GM18868 (cell line): ENCODE data around the gene CD72.
"Not testable (repeated sequence)": the region's sequence is repeated elsewhere in the genome, so short reads cannot be mapped to it uniquely, and the experiment has no call there.

Experiments
- ATAC-seq: cut with Tn5 transposase; IDR thresholded peaks from one replicate; pipeline ENCODE4 v1.9.1; 2021; ENCODE audit warnings: mild to moderate bottlenecking, moderate library complexity; ENCODE audit not compliant: unreplicated experiment

CD72 gene

DNA sequence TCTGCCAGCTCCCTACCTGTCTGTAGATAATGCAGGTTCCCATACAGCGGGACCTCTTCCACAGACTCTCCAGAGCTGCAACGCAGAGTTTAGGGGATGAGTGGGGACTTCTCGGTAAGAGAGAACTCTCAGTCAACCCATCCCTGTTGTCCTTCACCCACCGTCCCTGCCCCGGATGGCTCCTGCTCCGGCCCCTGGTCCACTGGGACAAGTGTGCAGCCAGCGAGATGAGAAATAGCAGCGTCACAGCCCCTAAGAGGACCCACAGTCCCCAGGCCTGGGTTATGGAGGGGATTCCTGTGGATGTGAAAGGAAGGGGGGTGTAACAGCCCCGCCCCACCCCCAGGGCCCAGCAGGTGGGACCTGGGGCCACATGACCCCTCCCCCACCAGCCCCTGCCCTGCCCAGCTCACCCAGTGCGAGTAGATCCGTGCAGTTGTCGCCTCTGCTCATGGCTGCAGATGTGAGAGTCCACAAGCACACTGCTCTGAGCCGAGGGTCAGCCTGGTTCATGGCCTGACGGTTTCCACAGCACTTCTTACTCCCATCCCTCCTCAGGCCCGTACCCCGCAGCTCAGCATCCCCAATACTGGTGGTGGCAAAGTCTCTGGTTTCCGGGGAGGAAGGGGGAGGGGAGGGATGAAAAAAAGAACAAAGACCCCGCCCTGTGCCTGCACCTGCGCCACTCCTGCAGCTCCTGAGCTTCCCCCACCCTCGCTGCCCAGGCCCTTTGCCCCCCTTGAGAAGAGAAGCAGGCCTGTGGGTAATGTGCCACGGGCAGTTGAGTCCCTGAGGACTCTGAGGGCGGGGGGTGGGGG, 32.3 kb upstream of the CD72 start, which contains the start of gene SIT1:
SIT1 (minus strand) TSS at position 591 of the 818 bp plus-strand sequence; CDS start at position 513, 78 bp downstream.
- no peak for ATAC-seq

DNA sequence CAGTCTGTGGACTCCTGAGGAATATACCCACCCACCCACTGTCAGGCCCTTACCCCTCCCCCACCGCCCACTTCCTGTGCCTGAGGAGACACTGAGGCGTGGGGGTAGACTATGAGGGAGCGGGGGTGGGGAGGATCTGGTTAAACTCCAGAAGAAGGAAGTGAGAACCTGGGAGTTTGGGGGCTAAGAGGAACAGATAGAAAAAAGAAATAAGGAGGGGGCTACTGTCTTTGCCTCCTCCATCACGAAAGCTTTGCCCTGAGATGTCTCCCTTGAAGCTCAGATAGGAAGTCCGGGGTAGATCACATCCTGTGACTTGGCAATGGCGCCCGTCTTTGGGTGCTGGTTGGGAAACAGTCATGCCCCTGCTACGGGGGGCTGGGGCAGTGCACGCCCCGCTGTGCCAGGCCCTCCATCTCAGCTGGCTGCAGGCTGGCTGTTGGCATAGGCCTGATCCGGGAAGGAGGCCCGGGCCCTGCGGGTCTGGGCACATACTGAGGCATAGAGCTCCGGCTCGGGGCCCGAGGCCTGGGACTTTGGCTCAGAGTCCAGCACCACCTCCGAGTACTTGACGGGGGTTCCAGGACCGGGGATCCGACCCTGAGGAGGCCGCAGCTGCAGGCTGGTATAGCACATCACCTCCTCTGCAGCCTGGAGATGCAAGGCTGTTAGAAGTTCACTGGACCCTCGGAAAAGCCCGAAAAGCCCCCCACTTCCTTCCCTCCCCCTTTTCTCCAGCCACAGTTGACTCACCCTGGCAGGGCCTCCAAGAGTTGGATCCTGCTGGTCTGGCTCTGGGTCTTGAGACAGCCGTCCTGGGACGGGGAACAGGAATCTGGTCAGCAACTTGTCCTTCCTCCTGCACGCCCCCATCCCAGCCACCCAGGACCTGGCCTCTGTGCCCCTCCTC, 31.5 kb upstream of the CD72 start:
- no peak for ATAC-seq

DNA sequence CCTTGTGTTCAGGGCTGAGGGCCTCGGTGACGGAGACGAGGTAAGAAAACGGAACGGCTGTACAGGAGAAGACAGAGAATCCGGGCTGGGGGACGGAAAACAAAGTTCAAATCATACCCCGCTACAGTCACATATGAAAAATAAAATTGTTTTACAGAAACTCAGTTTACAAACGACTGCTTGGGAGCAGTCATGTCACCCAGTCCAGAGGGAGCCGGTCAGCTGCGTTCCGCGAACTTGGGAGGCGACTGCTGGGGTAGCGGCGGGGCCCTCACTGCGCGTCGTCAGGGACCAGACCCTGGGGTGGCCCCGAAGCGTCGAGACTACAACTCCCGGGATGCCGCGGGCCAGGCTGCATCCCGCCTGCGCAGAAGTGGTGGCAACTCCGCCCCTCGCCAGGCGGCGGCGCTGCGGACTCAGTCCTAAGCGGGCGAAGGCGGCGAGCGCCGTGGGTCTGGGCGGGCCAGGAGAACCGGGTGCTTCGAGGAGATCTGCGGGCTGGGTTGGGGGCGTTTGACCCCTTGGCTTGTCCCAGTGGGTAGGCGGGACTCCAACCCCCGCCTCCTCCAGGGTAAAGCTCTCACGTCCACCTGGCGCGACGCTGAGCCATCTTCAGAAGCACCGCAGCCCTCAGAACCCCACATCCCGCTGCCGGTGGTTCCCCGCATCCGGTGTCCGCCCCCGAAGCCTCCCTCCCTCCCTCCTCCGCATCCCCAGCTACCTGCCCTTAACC, 28.5 kb upstream of the CD72 start:
- peak; percentile 78 for ATAC-seq

DNA sequence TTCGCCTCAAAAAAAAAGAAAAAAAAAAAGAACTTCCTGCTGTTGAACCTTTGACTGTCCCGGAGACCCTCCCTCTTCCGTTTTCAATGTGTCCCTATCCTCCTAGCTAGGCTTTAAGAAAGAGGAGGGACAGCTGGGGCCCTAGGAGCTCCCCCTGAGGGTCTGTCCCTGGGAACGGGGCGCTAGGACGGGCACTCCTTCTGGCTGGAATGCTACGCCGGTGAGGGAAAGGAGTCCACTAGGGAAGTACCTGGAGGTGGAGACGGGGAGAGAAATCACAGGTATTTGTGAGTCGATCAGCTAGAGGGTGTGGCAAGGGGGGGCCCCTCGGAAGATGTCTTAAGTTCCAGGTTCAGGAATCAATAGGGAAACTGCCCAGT, 27.9 kb upstream of the CD72 start:
- no peak for ATAC-seq

DNA sequence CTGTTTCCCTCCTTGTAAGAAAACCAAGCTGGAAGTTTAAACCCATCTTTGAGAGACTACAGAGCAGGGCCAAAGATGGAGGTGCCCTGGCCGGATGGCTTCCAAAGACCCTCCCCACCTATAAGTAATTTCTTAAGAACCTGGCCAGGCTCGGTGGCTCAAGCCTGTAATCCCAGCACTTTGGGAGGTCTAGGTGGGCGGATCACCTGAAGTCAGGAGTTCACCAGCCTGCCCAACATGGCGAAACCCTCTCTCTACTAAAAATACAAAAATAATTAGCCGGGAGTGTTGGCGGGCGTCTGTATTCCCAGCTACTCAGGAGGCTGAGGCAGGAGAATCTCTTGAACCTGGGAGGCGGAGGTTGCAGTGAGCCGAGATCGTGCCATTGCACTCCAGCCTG, 27.5 kb upstream of the CD72 start:
- ATAC-seq = not testable (repeated sequence)

DNA sequence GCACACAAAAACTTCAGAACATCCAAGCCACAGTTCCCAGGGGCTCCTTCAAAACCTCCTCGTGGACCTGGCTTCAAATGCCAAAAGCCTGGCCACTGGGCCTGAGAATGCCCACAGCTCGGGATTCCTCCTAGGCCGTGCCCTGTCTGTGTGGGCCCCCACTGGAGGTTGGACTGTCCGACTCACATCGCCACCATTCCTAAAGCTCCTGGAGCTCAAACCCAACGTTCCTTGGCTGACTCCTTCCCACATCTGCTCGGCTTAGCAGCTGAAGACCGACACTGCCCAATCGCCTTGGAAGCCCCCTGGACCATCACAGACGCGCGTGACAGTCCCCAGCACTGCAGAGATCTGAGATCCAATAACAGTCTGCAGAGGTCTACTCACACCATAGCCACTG, 24.8 kb upstream of the CD72 start:
- ATAC-seq = no peak

DNA sequence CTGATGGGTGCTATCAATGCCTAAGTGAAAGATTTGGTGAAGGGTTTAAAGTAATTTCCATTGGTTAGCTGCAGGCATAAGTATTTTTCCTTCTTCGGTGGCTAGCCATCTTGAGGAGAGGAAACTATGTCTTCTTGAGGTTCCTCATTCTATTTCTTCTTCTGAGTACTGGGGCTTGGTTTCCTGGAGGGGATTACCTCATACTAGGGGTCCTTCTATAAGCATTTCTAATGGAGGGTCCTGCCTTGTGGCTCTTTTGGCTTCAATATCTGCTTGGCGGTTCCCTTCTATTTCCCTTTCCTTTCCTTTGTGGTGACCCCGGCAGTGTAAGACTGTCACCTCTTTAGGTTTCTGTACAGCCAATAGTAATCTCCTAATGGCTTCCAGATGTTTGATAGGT, 23.3 kb upstream of the CD72 start:
- ATAC-seq = not testable (repeated sequence)

DNA sequence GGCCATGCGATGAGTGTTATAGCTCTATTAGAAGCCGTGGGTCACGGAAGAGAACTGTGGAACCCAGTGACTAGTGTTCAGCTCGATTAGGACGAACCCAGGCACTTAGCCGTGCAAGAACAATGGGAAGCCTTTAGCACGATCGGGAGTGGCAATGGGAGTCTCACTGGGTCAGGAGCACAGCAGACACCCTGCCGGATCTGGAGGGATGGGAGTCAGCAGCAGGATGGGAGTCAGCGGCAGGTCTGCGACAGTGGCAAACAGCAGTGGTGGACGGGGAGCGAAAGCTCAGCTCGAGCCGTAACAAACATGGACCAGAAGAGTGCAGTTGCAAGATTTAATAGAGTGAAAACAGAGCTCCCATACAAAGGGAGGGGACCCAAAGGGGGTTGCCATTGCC, 22.2 kb upstream of the CD72 start:
- not testable (repeated sequence) for ATAC-seq

DNA sequence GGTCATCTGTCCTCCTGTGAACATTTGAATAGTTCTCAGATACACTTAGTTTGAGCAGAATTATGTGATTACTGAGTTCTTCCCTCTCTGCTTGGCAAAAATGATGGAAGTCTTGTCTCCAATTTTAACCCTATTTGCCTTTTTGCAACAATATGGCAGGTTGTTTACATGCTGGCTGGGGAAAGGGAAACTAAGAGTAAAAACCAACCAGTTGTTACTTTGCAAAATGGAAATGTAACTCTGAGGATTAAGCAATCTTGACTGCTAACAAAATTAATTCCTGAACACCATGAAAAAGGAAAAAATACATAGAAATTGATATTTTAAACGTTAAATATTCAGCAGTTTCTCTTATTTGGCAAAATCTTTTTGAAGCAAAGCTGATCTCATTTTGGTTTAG, 21.4 kb upstream of the CD72 start:
- ATAC-seq = no peak

DNA sequence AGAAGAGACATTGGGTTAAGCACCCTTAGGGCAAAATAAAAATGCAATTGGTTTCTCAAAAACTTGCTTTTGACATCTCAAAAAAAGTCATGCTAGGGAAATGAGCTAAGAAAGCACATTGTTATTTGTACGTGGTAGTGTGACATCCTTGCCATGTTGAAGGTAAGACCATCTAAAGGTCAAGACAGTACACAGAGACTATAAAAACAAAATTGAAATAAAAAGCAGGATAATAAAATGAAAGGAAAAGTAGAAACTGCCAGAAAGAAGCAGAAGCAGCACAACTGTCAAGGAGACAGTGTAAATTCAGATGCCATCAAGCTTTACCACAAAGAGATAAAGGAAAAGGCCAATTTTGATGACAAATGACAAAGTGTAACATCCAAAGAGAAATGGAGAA, 21.0 kb upstream of the CD72 start:
- ATAC-seq = not testable (repeated sequence)

DNA sequence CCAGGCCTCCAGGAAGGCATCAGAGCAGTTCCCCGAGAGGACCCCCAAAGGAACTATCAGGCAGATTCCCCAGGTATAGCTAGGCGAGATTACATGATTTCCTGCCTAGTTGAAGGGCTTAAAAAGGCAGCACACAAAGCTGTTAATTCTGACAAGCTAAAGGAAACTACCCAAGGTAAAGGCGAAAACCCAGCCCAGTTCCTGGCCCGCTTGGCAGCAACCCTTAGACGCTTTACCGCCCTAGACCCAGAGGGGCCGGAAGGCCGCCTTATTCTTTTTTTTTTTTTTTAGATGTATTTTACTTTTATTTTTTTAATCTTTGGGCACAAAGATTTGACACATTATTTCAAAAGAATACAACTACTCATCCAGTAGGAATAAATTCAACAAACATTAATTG, 20.5 kb upstream of the CD72 start:
- not testable (repeated sequence) for ATAC-seq

DNA sequence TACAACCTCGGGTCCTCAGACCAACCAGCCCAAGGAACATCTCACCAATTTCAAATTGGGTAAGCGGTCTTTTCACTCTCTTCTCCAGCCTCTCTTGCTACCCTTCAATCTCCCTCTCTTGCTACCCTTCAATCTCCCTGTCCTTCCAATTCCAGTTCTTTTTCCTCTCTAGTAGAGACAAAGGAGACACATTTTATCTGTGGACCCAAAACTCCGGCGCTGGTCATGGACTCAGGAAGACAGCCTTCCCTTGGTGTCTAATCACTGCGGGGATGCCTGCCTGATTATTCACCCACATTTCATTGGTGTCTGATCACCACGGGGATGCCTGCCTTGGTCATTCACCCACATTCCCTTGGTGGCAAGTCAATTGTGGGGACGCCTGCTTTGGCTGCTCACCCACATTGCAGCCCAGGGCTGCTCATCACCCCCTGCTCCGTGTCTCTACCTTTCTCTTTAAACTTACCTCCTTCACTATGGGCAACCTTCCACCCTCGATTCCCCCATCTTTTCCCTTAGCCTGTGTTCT, 19.3 kb upstream of the CD72 start:
- not testable (repeated sequence) for ATAC-seq

DNA sequence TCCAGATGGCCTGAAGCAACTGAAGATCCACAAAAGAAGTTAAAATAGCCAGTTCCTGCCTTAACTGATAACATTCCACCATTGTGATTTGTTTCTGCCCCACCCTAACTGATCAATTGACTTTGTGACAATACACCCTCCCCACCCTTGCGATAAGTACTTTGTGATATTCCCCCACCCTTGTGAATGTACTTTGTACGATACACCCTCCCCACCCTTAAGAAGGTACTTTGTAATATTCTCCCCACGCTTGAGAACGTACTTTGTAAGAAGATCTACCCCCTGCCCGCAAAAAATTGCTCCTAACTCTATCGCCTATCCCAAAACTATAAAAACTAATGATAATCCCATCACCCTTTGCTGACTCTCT, 18.6 kb upstream of the CD72 start:
- ATAC-seq = not testable (repeated sequence)

DNA sequence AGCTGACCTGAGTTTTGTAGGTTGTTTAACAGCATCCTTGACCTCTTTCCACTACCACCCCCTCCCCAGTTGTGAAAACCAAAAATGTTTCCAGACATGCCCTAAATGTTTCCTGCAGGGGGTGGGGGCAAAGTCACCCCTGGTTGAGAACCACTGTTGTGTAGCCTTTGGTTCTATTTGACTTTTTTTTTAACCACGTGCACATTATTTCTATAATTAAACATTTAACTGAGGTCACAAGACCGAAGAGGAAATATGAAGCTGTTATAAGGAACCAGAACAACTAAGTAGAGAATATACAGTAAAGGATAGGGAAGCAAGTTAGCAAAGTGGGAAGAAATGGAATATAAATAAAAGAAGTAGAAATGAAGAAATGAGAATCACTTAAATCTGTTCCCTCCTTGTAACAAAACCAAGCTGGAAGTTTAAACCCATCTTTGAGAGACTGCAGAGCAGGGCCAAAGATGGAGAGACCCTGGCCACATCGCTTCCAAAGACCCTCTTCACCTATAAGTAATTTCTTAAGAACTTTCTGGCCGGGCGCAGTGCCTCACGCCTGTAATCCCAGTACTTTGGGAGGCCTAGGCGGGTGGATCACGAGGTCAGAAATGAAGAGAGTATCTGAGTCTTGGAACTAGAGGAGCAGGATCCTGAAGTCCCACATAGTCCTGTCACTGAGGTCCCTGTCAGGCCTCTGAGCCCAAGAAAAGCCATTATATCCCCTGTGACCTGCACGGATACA, 18.1 kb upstream of the CD72 start:
- no peak for ATAC-seq

DNA sequence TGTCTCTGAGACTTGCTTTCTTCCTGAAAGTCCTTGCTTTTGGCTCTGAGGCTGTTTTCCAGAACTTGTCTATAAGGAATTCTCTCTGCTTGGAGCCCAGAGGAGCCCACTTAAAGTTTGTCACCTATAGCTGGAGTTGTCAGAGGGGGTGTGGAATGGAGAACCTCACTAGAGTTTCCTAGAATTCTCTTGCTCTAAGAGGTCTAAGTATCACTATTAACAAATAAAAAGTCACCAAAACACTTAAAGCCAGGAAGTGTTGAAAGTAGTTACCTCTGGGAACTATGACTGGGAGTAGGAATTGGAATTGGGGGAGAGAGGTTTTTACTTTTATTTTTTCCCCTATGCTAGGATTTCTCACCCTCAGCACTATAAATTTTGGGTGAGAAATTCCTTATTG, 17.5 kb upstream of the CD72 start:
- ATAC-seq = no peak

DNA sequence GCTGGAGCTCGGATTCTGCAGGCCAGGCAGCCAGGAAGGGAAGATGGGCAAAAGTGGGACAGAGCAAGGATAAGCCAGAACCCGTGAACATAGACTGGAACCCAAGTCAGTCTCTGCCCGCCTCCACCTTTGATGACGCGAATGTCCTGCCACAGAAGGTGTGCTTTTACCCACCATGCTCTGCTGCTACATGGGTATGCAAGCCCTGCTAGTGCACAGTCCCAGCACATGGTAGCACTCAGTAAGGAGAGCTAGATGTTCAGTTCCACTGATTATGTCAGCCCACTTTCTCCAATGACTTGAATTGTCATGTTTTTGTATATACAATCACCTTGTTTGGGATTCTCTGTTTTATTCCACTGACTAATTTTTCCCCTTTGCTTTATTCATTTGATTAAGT, 11.4 kb upstream of the CD72 start:
- no peak for ATAC-seq

DNA sequence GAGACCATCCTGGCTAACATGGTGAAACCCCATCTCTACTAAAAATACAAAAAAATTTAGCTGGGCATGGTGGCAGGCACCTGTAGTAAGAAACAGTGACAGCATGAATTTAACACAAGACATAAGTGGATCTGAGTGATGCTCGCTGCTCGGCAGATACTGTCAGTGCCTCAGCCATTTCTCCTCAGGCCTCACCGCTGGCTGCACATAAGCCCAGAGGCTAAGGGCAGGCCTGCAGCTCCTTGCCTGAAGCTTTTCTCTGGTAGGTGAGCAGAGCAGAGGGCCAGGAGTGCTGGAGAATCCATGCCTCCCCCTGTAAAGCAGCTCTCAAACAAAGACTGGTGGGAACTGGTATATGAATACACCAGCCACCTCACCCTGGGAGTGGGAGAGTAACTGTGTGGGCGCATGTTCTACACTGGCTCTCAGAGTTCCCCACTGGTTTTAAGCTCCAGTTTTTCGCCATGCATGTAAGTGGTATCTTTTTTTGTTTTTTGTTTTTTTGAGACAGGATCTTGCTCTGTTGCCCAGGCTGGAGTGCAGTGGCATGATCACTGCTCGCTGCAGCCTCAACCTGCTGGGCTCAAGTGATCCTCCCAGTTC, 10.3 kb upstream of the CD72 start:
- no peak for ATAC-seq

DNA sequence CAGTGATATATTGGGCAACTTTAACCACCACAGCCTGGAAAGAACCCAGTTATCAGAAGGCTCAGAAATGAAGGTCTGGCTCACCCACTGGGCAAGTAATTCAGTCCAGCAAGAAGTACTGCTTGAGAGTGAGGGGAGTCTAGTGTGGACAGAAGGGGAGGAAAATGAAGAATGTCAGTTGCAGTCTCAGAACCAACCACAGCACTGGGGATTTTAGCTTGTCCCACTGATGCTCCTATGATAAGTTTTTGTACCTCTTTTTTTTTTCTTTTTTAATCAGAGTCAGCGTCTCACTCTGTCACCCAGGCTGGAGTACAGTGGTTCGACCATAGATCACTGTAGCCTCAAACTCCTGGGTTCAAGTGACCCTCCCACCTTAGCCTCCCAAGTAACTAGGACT, 9.4 kb upstream of the CD72 start:
- no peak for ATAC-seq

DNA sequence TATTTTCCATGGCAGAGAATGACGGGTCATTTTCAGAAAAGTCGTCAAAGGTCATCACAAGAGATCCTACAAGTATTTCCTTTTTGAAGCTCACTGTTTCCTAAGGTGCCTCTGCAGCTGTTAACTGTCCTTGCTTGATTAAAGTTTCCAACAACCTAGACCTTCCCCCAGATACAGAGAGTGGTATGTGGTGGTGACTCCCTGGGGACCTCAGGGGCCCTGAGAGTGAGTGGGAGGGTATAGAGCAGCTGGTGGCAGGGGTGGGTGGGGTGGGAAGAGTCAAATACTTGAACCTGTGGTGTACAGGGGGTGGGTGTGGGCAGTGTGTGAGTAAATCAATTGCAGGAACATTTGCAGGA, 1.6 kb upstream of the CD72 start:
- ATAC-seq = peak; percentile 50
